DMS 273 (cell line): Measurements from ENCODE around the gene GMFB.
"Not testable (repeated sequence)": the region's sequence is repeated elsewhere in the genome, so short reads cannot be mapped to it uniquely, and the experiment has no call there.

ENCODE experiments used
- DNase-seq: peaks from one replicate; lab custom pipeline; 2025; ENCODE audit not compliant: unreplicated experiment; lab: John Stamatoyannopoulos, UW

Gene GMFB

DNA sequence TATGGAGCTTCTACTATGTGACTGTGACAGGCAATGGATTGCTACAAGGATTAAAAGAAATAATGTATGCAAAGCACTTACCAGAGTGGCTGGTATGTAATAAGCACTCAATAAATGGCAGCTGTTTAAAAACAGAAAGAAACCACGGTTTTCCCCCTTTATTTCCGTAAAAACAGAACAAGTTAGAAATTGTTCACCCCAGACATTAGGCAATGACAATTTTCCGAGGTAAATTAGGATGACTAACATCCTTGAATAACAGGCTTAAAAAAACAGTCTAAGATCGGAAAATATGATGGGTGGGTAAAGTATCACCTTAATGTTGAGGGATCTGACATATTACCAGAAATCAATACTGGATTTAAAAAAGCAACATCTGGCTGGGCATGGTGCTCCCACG is 26.7 kb downstream of the GMFB start:
- DNase-seq, result no peak

GRCh38 chr14:54459106-54459505 is 29.7 kb downstream of the GMFB start:
- no peak for DNase-seq

DNA sequence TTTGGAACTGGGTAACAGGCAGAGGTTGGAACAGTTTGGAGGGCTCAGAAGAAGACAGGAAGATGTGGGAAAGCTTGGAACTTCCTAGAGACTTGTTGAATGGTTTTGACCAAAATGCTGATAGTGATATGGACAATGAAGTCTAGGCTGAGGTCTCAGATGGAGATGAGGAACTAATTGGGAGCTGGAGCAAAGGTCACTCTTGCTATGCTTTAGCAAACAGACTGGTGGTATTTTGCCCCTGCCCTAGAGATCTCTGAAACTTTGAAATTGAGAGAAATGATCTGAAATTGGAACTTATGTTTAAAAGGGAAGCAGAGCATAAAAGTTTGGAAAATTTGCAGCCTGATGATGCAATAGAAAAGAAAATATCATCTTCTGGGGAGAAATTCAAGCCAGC is 30.2 kb downstream of the GMFB start:
- not testable (repeated sequence) for DNase-seq

DNA sequence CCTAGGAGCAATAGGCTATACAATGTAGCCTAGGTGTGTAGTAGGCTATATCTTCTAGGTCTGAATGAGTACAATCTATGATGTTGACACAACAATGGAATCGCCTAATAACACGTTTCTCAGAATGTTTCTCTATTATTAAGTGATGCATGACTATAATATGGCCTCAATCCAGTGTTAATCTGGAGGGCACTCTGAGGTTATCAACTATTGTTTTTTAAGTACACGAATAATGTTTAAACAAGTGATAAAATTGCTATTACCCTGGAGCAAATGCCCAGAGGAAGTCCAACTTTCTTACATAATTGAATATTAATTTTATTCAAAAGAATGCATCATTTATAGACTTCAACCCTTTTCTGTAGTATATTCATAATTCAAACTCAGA is 31.2 kb downstream of the GMFB start:
- no peak for DNase-seq

DNA sequence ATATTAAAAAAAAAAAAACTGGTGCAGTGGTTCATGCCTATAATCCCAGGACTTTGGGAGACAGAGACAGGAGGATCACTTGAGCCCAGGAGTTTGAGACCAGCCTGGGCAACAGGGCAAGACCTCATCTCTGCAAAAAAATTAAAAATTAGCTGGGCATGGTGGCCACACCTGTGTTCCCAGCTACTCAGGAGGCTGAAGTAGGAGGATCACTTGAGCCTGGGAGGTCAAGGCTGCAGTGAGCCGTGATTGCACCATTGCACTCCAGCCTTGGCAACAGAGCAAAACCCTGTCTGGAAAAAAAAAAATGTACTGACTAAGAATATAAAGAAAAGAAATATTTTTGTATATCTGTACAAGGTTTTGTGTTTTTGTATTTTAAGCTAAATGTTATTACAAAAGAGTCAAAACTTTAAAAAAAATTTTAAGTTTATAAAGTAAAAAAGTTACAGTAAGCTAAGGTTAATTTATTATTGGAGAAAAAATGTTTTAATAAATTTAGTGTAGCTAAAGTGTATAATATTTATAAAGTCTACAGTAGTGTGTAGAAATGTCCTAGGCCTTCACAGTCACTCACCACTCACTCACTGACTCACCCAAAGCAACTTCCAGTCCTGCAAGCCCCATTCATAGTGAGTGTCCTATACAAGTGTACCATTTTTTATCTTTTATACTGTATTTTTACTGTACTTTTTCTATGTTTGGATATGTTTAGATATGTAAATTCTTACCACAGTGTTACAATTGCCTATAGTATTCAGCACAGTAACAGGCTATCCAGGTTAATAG is 31.8 kb downstream of the GMFB start:
- not testable (repeated sequence) for DNase-seq

- DNase-seq, result no peak
Measured at GRCh38 chr14:54455363-54455762, 33.4 kb downstream of the GMFB start.

GRCh38 chr14:54453990-54454389 is 34.8 kb downstream of the GMFB start:
- not testable (repeated sequence) for DNase-seq

DNA sequence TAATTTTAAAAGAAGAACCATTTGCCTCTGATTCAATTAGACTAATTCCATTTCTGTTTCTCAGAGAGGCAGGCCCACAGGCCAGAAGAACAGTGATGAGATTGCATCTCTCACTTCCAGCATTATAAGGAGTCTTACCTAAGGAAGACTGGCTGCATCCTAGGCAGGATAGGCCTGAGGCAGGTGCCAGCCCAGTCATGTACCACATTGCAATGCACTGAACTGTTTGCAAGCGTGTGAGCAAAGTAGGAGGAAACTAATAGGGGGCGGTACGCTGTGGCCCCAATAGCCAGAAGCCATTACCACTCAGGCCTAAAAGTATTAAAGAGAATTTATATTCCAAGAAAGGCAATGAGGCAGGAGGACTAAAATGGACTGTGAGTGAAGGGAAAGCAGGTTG is 35.5 kb downstream of the GMFB start:
- no peak for DNase-seq

DNA sequence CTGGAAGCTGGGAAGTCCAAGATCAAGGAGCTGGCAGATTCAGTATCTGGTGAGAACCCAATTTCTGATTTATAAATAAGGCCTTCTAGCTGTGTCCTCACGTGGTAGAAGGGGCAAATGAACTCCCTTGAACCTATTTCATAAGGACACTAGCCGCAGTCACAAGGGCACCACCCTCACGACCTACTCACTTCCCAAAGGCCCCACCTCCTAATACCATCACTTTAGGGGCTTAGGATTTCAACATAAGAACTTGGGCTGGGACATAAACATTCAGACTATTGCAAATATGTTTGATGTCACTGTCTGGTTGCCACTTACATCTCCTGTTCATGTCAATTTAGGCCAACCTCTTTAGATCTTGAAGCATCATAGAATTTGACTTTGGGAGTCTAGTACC is 36.8 kb downstream of the GMFB start:
- DNase-seq, result no peak

DNA sequence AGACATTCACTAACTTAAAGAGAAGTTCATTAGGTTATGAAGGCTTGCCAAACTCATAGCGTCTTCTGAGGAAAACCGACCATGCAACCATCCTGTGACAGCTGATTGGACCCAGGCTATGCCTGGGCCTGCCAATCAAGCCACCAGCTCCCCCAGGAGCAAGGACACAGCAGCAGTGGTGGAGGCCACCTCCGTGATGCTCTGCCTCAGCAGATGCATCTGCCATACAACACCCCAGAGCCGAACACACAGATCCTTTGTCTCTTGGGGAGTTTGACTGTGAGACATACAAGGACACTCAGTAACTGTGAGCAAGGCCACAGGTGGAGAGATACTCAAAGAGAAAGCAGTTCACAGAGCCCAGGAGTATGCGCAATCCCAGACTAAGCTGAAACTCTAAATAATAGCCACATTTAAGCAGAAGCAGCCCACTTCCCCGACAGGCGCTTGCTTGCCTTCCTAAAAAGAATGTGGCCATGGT is 37.6 kb downstream of the GMFB start:
- no peak for DNase-seq

- no peak for DNase-seq
Measured at GRCh38 chr14:54450535-54450934, 38.2 kb downstream of the GMFB start.

GRCh38 chr14:54447231-54447692 is 41.5 kb downstream of the GMFB start:
- no peak for DNase-seq

DNA sequence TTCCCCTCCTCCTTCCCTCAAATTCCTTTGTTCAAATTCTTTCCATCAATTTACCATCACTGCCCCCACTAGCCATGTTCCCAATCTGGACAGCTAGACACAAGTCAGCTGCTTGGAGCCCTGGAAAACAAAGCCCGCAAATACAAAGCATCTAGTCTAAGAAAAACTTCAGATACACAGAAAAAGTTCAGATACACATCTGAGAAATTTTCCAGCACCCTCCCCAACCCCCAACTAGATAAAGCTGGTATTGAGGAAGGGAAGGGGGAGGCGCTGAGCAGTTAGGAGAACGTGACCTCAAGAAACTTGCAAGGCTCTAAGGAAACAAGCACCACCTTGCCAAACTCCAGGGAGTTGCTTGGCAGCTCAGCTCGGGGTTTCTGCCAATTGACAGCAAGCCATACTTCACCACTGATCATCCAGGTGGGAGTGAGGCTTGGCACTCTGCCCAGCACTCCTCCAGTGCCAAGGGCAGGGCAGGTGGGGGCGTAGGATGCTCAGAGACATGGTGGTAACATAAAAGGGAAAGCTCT is 42.6 kb downstream of the GMFB start:
- DNase-seq, result peak; percentile 78

GRCh38 chr14:54444681-54445080 is 44.1 kb downstream of the GMFB start:
- no peak for DNase-seq

DNA sequence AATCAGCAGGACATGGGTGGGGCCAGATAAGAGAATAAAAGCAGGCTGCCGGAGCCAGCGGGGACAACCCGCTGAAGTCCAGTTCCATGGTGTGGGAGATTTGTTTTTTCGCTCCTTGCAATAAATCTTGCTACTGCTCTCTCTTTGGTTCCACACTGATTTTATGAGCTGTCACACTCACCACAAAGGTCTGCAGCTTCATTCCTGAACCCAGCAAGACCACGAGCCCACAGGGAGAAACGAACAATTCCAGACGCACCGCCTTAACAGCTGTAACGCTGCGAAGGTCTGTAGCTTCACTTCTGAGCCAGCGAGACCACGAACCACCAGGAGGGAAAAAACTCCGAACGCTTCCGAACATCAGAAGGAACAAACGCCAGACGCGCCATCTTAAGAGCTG is 44.8 kb downstream of the GMFB start:
- no peak for DNase-seq

GRCh38 chr14:54442961-54443360 is 45.8 kb downstream of the GMFB start:
- DNase-seq, result not testable (repeated sequence)

DNA sequence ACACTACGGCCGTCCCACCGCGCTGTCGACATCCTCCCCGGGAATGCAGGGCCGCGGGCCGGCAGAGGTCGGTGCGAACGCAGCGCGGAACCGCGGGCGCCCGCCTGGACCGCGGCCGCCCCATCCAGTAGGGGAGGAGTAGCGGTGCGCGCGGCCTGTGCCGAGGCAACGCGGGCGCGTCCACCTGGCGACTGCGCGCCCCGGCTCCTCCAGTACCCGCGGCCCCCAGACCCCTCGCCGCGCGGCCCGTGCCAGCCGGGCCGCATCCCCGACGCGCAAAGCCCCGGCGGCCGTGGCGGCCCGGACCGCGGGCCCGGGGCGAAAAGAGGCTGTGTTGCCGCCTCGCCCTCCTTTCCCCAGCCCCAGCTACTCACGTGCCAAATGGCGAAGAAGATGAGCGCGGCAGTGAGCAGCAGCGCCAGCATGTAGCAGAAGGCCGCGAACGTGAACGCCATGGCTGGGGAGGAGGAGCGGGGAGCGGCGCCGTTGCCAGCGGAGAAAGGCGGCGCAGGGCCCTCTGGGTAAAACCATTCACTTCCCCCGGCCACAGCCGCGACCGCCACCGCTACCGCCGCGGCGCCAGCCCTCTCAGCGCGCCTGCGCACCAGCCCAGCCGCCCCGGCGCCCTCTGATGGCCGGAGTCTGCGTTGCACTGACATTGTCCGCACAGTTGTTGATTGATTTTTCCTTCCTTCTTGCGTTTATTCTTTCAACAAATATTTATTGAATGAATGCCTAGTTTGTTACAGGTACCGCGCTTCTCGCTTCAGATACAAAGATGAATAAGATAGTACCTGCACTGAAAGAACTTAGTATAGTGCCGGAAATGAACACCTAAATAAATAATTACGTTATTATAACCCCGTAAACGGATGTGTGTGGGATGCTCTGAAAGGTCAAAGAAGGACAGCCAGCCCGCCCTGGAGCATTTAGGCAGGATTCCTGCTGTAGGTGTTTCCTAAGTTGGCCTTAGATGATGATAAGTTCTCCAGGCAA is 47.6 kb downstream of the GMFB start, which contains the start of gene CNIH1:
TSS of gene CNIH1 (minus strand) at position 502 of the 996 bp plus-strand sequence. CDS start at position 455, 47 bp downstream.
- peak; percentile 97 for DNase-seq

DNA sequence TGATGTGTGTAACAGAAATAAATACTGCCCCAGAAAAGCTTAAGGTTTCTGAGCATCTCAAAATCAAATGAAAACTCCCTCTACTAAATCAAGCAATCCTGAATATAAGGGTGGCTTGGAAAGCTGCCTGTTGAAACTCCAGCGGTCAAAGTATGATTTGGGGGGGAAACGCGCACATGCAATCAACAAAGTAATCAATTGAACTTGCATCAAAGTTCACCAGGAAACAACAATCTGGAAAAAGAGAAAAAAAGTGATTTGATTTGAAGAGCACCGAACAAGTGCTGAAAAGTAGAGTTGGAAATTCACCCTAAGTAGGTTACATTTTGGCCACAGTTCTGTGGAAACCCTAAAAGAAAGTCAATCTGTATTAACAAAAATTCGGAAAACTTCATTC is 48.3 kb downstream of the GMFB start:
- DNase-seq, result peak; percentile 45

GRCh38 chr14:54440037-54440436 is 48.7 kb downstream of the GMFB start:
- DNase-seq, result no peak

DNA sequence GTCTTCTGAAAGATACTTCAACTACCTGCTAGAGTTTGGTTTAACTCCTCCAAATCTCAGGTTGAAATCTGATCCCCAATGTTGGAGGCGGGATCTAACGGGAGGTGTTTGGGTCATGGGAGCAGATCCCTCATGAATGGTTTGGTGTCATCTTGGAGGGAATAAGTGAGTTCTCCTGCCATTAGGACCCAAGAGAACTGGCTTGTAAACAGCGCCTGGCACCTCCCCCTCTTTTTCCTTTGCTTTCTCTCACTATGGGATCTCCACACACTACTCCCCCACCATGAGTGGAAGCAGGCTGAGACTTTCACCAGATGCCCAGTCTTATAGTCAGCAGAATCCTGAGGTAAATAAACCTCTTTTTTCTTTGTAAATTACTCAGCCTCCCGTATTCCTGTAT is 50.1 kb downstream of the GMFB start:
- no peak for DNase-seq

DNA sequence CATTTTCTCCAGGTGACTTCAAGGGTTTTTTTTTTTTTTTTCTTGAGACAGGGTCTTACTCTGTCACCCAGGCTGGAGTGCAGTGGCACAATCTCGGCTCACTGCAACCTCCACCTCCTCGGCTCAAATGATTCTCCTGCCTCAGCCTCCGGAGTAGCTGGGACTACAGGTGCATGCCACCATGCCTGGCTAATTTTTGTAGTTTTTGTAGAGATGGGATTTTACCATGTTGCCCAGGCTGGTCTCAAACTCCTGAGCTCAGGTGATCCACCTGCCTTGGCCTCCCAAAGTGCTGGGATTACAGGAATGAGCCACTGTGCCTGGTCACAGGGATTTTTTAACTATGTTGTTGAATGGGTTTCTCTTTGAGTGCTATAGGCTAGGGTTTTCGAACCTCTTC is 50.8 kb downstream of the GMFB start:
- DNase-seq, result not testable (repeated sequence)
